ENCODE results near the gene TDRD3.

The TDRD3 gene

DNA sequence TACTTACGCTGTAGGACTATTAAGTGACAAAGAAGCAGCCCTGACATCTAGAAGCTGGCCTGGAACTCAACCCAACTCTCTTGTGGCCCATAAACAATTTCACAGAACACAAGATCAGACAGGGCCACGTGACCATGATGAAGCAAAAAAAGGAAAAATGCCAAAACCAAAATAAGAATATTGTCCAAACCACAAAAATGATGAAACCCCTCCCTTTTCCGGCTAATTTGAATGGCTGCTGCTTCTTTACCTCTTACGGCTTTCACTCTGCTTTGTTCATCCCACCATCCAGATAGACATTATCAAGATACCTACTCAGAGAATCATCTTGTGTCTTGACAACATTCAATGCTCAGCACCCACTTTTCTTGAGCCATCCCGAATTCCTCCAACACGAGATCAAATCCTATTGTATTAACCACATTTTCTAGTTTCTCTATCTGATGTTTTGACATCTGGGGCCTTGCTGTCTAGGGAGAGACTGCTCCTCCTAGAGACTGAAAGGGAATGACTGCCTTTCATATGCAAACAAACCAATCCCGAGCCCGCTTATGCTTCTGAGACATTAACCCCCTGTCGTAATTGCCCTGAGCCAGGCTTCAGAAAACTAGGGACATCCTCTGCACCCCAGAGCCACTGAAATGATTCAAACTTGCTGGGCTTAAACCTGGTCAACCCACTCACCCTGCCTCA, 186.3 kb downstream of the TDRD3 start:
- peak; percentile 94 for DNase-seq

DNA sequence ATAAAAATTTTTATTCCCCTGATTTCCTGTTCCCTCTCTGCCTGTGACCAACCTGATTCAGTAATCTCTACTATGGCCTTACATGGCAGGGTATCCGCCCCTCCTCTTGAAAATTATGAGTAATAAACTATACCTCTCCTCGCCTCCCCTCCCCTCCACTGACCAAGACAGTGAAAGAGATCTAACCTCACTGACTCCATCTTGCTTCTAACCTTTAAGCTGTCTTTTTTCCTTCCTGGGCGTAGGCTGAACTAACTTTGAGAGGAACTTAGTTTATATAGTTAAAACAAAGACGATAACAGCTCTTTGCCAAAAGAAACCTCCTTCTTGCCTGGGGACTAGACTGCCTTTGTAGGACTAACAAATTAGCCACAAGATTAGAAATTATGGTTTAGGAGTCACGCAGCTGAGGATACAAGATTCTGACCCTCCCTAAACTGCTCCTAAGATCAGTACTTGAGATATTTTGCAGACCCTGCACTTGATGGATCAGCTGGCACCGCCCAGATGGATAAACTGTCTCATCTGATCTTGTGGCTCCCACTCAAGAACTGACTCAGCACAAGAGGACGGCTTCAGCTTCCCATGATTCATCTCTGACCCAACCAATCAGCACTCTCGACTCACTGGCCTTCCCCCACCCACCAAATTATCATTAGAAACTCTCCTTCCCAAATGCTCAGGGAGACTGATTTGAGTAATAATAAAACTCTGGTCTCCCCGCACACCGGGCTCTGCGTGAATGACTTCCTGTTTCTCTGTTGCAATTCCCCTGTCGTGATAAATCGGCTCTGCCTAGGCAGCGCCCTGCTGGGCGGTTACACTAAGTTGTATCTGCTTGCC, 187.1 kb downstream of the TDRD3 start:
- peak; percentile 93 for DNase-seq

DNA sequence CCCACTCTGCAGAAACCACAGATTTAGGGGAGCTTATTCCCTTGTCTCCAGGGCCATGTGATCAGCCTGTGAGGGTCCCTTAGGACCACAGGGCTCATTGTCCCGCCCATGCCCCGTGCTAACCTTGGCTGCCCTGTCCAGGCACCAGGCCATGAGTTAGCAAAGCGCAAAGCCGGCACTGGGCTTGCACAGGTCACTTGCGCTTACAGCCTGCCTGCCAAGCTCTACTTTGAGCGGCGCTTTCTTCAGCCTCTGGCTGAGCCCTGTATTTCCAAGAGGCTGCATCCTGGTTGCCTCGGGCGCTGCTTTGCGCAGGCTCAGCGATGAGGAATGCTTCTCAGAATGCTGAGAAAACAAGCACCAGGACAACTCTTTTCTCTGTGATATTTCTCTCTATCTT, 188.0 kb downstream of the TDRD3 start:
- DNase-seq = no peak

DNA sequence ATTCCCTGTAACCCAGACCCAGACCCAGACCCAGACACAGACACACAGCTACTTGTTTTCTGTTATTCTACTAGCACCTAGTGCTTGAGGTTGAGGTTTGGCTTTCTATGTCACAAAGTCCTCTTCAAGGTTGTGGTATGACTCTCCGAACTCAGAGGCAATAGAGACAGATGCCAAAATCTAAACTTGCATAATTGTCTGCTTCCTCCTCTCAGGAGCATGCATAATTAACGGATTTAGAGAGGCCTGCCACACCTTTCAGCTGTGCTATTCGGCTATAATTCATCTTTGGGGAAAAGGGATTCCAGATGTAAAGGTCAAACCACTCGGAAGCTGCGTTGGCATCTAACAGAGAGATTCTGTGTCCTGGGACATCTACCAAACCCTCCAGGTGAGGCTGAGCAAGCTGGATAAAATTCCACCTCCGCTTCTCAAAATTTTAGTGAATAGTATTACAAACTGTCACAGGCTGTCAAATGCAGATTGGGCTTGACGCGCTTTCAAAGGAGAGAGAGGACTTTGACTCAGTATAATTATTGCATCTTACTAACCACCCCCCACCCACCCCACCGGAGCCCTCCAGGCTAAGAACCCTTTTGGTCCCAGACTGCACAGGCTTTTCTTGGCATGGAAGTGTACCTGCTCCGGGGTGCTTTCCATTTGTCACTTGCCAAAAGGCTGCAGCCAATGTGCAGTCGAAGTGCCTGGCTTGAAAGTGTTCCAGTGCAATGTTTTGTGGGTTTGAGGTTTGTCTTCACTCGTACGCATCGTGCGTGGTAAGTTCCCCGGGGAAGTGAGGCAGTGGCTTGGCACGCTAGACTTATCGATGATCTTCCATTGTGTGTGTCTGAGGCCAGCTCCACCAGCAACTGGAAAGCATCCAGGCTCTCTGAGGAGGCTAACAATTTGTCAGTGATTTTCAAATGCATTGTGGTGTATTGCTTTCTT, 194.1 kb downstream of the TDRD3 start:
- peak; percentile 91 for DNase-seq

DNA sequence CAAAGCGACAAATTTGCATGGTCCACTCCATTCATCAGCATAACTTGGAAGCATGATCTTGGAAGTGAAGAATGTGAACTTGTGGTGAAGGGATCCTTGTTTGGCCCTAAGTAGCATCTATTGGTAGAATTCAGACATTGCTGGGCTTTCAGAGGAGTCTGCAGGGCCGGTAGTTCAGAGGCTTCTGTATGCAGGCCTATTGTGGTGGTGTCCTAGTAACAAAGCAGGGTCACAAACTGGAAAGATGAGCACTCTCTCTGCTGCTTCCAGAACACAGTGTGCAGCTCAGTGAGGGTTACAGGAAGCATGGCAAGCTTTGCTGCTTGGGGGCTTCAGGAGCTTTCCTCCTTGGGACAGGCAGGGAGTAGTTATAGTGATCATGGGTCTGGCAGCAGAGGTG, 206.0 kb downstream of the TDRD3 start:
- no peak for DNase-seq

DNA sequence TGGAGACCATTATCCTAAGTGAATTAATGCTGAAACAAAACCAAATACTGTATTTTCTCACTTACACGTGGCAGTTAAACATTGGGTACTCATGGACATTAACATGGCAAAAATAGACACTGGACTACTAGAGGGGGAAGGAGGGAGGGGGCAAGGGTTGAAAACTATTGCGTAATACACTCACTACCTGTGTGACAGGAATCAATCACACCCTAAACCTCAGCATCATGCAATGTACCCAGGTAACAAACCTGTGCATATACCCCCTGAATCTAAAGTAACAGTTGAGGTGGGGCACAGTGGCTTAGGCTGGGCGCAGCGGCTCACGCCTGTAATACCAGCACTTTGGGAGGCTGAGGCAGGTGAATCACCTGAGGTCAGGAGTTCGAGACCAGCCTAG, 207.0 kb downstream of the TDRD3 start:
- no peak for DNase-seq

DNA sequence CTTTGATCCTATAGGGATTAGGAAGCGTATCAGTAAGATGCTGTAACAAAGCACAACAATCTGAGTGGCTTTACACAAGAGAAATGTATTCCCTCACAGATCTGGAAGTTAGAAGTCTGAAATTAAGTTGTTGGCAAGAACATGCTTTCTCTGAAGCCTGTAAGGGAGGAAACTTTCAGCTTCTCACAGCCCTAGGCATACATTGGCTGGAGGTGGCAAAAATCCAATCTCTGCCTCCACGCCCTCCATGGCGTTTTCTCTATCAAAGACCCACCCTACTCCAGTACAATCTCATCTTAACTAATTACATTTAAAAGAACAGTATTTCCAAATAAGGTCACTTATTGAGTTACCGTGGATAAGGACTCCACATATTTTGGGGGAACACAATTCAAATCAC, 211.9 kb downstream of the TDRD3 start:
- no peak for DNase-seq

DNA sequence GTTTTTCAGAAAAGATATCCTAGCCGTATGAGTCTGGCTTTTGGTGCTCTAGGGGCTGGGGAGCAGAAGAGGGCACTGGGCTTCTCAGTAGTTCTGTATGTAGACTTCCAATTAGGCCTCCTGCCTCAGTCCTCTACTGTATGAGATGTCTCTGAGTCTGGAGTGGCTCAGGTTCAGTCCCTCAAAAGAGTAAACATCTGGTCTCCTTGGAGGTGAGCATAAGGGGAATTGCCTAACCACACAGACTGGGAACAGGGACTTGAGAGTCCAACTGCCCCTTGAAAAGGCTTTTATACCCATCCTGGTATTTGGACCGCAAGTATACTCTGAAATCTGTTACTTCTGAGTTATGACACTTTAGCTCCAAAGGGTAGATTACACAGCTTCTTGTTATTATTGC, 214.5 kb downstream of the TDRD3 start:
- no peak for DNase-seq

DNA sequence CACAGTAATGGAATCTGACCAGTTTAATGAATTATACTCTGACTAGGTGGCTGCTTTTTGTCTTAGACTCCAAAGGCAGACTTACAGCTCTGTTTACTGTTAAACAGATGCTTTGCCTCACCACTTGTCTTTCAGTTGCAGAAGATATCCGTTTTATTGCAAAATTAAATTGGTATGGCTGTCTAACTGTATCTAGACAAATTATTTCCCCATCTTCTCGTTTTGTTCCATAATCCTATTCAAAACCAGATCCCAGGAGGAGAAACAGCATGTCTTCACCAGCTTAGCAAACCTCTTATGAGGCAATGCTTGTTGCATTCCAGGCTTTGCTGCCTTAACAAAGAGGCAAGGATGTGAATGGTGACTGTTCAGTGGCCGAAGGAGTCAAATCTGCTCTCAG, 215.6 kb downstream of the TDRD3 start:
- no peak for DNase-seq

DNA sequence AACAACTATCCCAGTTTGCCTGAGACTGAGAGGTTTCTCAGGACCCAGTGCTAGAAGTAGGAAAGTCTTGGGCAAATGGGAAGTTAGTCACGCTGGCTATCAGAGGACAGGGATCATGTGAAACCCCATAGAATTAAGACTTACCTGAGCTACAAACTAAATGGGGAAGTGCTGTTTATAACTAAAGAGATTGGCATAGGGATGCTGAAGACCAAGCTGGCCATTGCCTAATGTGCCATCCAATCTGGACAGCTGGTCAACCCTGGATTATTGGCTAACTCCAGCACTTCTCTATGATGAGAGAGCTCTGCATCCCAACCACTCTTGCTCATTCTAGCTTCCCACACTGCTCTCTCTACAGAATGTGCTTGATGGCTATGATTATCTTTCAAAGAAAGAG, 216.1 kb downstream of the TDRD3 start:
- DNase-seq = no peak

DNA sequence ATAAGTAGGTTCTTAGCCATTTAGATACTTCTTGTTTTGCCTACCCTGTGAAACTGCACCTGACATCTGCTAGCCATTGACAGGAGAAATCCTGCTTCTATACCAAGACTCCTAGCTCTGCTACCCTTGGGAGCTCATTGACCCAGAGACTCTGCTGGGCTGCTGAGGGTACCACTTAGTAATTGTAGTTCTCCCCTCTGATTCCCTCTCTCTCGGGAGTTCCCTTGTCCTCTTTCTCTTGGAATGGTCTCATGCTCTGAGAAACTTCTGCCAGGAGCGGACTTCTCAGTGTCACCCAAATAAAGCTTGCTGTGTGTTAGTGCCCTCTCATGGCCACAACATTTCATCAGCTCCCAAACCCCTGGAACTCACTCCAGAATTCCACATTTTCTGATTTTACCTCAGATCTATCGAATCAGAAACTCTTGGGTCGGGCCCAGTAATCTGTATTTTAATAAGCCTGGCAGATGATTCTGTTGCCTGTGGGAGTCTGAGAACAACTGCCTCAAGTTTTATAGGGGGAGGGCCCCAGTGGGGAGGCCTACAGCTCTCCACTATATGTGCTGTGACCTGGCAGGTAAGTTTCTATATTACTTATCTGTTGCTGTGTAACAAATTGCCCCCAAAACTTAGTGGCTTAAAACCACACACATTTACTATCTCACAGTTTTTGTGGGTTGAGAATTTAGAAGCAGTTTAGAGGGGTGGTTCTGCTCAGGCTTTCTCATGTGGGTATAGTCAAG, 221.1 kb downstream of the TDRD3 start:
- DNase-seq = peak; percentile 40

DNA sequence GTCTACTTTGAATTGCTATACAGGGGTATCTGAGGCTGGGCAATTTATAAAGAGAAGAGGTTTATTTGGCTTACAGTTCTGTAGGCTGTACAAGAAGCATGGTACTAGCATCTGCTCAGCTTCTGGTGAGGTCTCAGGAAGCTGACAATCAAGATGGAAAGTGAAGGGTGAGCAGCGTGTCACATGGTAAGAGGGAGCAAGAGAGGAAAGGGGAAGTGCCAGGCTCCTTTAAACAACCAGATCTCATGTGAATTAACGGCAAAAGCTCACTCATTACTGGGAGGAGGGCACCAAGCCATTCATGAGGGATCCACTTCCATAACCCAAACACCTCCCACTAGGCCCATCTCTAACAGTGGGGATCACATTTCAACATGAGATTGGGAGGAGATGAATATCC, 222.4 kb downstream of the TDRD3 start:
- peak; percentile 66 for DNase-seq

DNA sequence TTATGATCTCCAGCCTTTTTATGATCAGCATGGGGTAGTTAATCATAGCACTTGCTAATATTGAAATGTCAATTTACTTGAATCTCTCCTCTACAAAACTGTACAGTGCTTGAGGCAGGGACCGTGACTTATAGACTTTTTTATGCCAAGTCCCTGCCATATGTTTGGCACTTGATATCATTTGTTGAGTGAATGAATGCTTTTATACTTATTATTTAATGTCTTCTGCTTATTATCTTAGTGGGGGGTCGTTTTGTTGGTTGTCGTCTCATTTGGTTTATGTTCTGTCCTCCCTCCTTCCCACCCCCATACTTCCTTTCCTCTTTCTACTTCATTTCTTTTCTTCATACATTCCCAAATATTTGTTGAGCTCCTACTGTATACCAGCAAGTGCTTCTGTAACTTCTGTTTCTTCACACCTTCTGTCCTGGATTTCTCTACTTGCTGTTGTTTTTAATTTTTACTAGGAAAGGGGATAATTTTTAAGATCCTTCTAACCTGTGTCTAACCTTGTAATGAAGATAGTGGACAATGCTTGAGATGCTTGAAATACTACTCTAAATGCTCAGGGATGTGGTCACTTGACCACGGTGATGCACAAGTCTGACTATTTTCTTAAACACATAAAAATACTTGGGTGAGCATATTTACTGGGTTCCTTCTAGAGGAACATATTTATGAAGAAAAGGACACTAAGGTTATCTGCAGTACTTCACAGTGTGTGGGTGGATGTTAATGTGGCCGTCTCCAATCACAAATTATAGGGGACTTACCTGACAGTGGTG, 223.8 kb downstream of the TDRD3 start:
- no peak for DNase-seq

DNA sequence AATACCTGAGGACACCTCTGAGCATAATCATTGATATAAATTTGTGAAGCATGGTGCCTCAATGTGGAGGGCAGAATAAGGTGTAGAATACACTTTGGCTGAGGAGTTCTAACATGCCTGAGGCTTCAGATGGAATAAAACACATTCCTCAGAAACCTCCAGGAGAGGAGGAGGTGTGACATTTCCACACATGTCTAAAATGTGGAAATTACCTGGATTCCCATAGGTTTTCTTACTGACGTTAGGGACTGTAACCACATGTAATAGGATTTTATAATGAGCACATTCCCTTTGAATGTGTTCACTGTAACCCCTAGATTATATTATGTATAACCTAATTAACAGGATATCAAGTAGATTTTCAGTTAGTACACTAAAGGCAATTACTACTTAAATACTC, 226.1 kb downstream of the TDRD3 start:
- DNase-seq = no peak
